GM12873 (cell line): ENCODE results near the gene CAVIN1.

Experiments
- CTCF ChIP-seq: IDR thresholded peaks from 2 replicates; pipeline ENCODE4 v1.5.1; 2012; ENCODE audit warnings: low read depth, mild to moderate bottlenecking, moderate library complexity, low read length, control low read depth; ENCODE audit not compliant: insufficient read depth; ENCODE audit errors: missing control alignments

The CAVIN1 gene

GRCh38 chr17:42458497-42459255, 35.6 kb upstream of the CAVIN1 start, which contains the start of gene ATP6V0A1:
Gene ATP6V0A1 (plus strand): TSS chr17:42458878. CDS start chr17:42460895, 2,017 bp downstream.
- TF ChIP-seq CTCF: no peak

- no peak for TF ChIP-seq CTCF
Observed at GRCh38 chr17:42457107-42457792, 34.2 kb upstream of the CAVIN1 start.

- TF ChIP-seq CTCF: no peak
Observed at GRCh38 chr17:42456223-42457106, 33.4 kb upstream of the CAVIN1 start.

- no peak for TF ChIP-seq CTCF
Observed at GRCh38 chr17:42453439-42453838, 30.4 kb upstream of the CAVIN1 start.

DNA sequence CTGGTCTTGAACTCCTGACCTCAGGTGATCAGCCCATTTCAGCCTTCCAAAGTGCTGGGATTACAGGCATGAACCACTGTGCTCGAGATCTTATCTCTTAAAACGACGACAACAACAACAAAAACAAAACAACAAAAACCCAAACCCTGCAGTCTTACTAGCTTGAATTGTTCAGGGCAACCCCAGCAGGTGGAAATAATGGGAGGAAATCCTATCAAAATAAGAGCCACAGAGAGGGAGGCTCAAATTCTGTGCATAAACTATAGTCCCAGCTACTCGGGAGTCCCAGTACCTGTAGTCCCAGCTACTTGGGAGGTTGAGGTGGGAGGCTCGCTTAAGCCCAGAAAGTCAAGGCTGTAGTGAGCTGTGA, 19.1 kb upstream of the CAVIN1 start:
- no peak for TF ChIP-seq CTCF

GRCh38 chr17:42441371-42442195, 18.5 kb upstream of the CAVIN1 start:
- no peak for TF ChIP-seq CTCF
